WTC11 (cell line): Measurements from ENCODE around the gene SLC7A4. TPM values are rescaled to one million over a fixed set of nuclear protein-coding genes. Genes with fewer than 3 reads are reported as not detected.

Experiments used
- ATAC-seq: fragments of 200-7000 bp; cut with Tn5 transposase; 2 replicates; pipeline ENCODE4 v1.10.0; 2021; ENCODE audit warnings: mild to moderate bottlenecking, moderate library complexity
- CTCF ChIA-PET: fragments of 300-600 bp; sonication (Branson Sonifier 250); formaldehyde crosslinking; loops from one replicate; lab custom pipeline; 2021; ENCODE audit warnings: antibody characterized with exemption; lab: Charles Lee
- POLR2A ChIA-PET: fragments of 350-600 bp; sonication (Branson Sonifier 250); formaldehyde crosslinking; loops from one replicate; lab custom pipeline; 2021; ENCODE audit warnings: antibody characterized with exemption; lab: Charles Lee
- DNase-seq: peaks from one replicate; pipeline ENCODE4 v3.0.0; 2021; ENCODE audit warnings: low spot score
- H3K27ac Mint-ChIP-seq: 2 replicates; pipeline ENCODE4 v1.8.0; 2021; ENCODE audit warnings: mixed read lengths
- H3K27me3 Mint-ChIP-seq: 2 replicates; pipeline ENCODE4 v1.8.0; 2021; ENCODE audit warnings: low read depth, mild to moderate bottlenecking, moderate library complexity, mixed read lengths
- H3K36me3 Mint-ChIP-seq: 2 replicates; pipeline ENCODE4 v1.8.0; 2021; ENCODE audit warnings: mixed read lengths
- H3K4me1 Mint-ChIP-seq: 2 replicates; pipeline ENCODE4 v1.8.0; 2022; ENCODE audit warnings: mixed read lengths
- H3K4me3 Mint-ChIP-seq: 2 replicates; pipeline ENCODE4 v1.8.0; 2021; ENCODE audit warnings: mild to moderate bottlenecking, moderate library complexity, mixed read lengths
- H3K9me3 Mint-ChIP-seq: 2 replicates; pipeline ENCODE4 v1.8.0; 2021; ENCODE audit warnings: mixed read lengths
- ATF1 ChIP-seq: sonication (generic); formaldehyde crosslinking; IDR thresholded peaks from 2 replicates; pipeline ENCODE4 v1.8.1; 2023; ENCODE audit warnings: mild to moderate bottlenecking, moderate library complexity, missing genetic modification reagents
- CREM ChIP-seq: sonication (generic); formaldehyde crosslinking; IDR thresholded peaks from 2 replicates; pipeline ENCODE4 v1.8.1; 2022; ENCODE audit warnings: mild to moderate bottlenecking, missing genetic modification reagents, moderate library complexity
- ESRRA ChIP-seq: sonication (generic); formaldehyde crosslinking; IDR thresholded peaks from 2 replicates; pipeline ENCODE4 v1.8.1; 2022; ENCODE audit warnings: mild to moderate bottlenecking, missing genetic modification reagents, borderline replicate concordance
- FOXP1 ChIP-seq: sonication (generic); formaldehyde crosslinking; IDR thresholded peaks from 2 replicates; pipeline ENCODE4 v1.8.0; 2022; ENCODE audit warnings: missing genetic modification reagents, mild to moderate bottlenecking, moderate library complexity, borderline replicate concordance
- GABPB1 ChIP-seq: sonication (generic); formaldehyde crosslinking; IDR thresholded peaks from 2 replicates; pipeline ENCODE4 v1.8.1; 2023; ENCODE audit warnings: mild to moderate bottlenecking, missing genetic modification reagents
- JAZF1 ChIP-seq: fragments of 250-450 bp; sonication (Bioruptor Pico); IDR thresholded peaks from 2 replicates; pipeline ENCODE4 v1.9.0; 2021; ENCODE audit warnings: moderate library complexity, mild to moderate bottlenecking, inconsistent platforms
- NR1H2 ChIP-seq: sonication (generic); formaldehyde crosslinking; IDR thresholded peaks from 2 replicates; pipeline ENCODE4 v1.9.0; 2021; ENCODE audit warnings: mild to moderate bottlenecking, moderate library complexity, missing genetic modification reagents
- RORB ChIP-seq: fragments of 250-450 bp; sonication (Bioruptor Pico); IDR thresholded peaks from 2 replicates; pipeline ENCODE4 v1.9.0; 2021; ENCODE audit warnings: mild to moderate bottlenecking
- SOX15 ChIP-seq: fragments of 250-450 bp; sonication (Bioruptor Pico); IDR thresholded peaks from 2 replicates; pipeline ENCODE4 v1.9.0; 2021; ENCODE audit warnings: mild to moderate bottlenecking
- ZNF219 ChIP-seq: sonication (generic); formaldehyde crosslinking; IDR thresholded peaks from 2 replicates; pipeline ENCODE4 v1.8.0; 2023; ENCODE audit warnings: missing genetic modification reagents, mild to moderate bottlenecking, borderline replicate concordance
- ZNF416 ChIP-seq: fragments of 250-450 bp; sonication (Bioruptor Pico); IDR thresholded peaks from 2 replicates; pipeline ENCODE4 v1.9.0; 2021; ENCODE audit warnings: mild to moderate bottlenecking, inconsistent platforms
- total RNA-seq: library from RNA; stranded (reverse); gene quantifications from 3 replicates; pipeline ENCODE4 v1.2.3, GENCODE V29; 2021
- TF ChIP-seq, protein P1 (sequence below): sonication (generic); formaldehyde crosslinking; IDR thresholded peaks from 2 replicates; pipeline ENCODE4 v1.8.1; 2022; ENCODE audit warnings: low read depth, missing genetic modification reagents, borderline replicate concordance
- TF ChIP-seq, protein P2 (sequence below): sonication (generic); formaldehyde crosslinking; IDR thresholded peaks from 2 replicates; pipeline ENCODE4 v1.8.1; 2022; ENCODE audit warnings: missing genetic modification reagents, borderline replicate concordance
- TF ChIP-seq, protein P3 (sequence below): fragments of 250-450 bp; sonication (Bioruptor Pico); IDR thresholded peaks from 2 replicates; pipeline ENCODE4 v1.9.0; 2021; ENCODE audit warnings: moderate library complexity, mild to moderate bottlenecking, inconsistent platforms, borderline replicate concordance
- TF ChIP-seq, protein P4 (sequence below): sonication (generic); formaldehyde crosslinking; IDR thresholded peaks from 2 replicates; pipeline ENCODE4 v1.8.0; 2022; ENCODE audit warnings: mild to moderate bottlenecking, missing genetic modification reagents
- TF ChIP-seq, protein P5 (sequence below): sonication (generic); formaldehyde crosslinking; conservative IDR thresholded peaks from 2 replicates; pipeline ENCODE4 v1.8.1; 2022; ENCODE audit warnings: mild to moderate bottlenecking, missing genetic modification reagents
- TF ChIP-seq, protein P6 (sequence below): sonication (generic); formaldehyde crosslinking; IDR thresholded peaks from 2 replicates; pipeline ENCODE4 v1.8.0; 2023; ENCODE audit warnings: mild to moderate bottlenecking, missing genetic modification reagents
- TF ChIP-seq, protein P7 (sequence below): sonication (generic); formaldehyde crosslinking; IDR thresholded peaks from 2 replicates; pipeline ENCODE4 v1.8.1; 2023; ENCODE audit warnings: mild to moderate bottlenecking, moderate library complexity, missing genetic modification reagents

The SLC7A4 gene
- total RNA-seq, 1 experiment from 2014 or later: 0.37 TPM

DNA sequence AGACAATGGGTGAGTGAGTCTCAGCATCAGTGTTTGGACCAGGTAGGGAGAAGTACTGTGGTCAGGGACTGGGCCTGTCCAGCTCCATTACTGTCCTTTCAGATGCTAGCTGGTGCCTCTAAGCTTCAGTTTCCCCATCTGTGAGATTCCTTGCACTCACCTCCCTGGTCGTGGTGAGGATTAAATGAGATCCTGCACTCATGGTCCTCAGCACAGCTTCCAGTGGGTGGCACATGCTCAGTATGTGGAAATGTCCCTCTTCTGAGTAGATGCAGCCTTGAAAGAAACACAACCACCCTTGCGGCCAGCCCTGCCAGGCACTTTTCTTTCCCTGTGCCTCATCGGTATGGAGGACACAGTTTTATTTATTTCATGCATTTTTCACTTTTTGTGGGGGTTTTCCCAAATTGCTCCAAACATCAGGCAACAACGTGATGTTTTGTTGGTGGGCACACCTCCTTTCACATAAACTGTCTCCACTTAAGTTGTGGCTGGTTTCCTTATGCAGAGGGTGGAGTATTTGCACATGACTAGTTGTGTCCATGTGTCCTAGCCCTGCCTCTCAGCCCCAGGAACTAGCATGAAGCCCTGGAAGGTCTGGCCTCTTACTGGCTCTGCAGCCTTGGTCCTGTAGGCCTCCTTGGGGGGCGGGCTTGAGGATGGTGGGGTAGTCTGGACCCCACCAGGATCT is 49.1 kb downstream of the SLC7A4 start:
- ChIA-PET POLR2A (no interaction called here), CTCF (interaction anchor here (0.6 to 2.4 kb wide), 4 partner anchors 15 to 85 kb away, joined by 3 to 16 read pairs (median 8); no protein-coding TSS in a partner anchor)
- no peak for DNase-seq
- Mint-ChIP-seq H3K4me1 (peaks cover 30% of the 10 kb centered on the region), H3K27me3 (peaks cover 26% of the 10 kb centered on the region), H3K4me3 (peak overlapping the region; percentile 96), H3K36me3 (peaks cover 26% of the 10 kb centered on the region), H3K27ac (no peak overlapping the region), H3K9me3 (peaks cover 9% of the 10 kb centered on the region)
- TF ChIP-seq NR1H2 (CRISPR knock-in tag): no peak
- TF ChIP-seq SOX15 (CRISPR knock-in tag): no peak
- TF ChIP-seq, protein P1, sequence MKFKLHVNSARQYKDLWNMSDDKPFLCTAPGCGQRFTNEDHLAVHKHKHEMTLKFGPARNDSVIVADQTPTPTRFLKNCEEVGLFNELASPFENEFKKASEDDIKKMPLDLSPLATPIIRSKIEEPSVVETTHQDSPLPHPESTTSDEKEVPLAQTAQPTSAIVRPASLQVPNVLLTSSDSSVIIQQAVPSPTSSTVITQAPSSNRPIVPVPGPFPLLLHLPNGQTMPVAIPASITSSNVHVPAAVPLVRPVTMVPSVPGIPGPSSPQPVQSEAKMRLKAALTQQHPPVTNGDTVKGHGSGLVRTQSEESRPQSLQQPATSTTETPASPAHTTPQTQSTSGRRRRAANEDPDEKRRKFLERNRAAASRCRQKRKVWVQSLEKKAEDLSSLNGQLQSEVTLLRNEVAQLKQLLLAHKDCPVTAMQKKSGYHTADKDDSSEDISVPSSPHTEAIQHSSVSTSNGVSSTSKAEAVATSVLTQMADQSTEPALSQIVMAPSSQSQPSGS (CRISPR knock-in tag): no peak
- no peak for TF ChIP-seq ZNF416
- TF ChIP-seq JAZF1 (CRISPR knock-in tag): no peak
- ATAC-seq: no peak

DNA sequence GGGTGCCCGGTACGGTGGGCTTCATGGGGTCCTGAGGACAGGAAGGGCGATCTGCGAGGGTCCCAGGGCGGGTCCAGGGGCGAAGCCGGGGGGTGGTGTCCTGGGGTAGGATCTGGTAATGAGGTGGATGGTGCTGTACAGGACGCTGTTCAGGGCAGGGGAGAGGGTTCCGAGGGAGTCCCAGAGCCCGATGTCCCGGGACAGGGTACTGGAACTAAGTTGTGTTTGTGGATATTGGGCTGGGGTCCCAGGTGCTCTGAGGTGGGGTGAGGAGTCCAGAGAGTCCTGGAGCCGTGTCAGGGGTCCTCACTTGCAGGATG is 49.8 kb downstream of the SLC7A4 start:
- peak overlapping the region; percentile 96 for H3K4me3 Mint-ChIP-seq
- H3K9me3 Mint-ChIP-seq: peaks cover 12% of the 10 kb centered on the region
- CTCF ChIA-PET: interaction anchor here (0.6 to 2.5 kb wide), 27 partner anchors 8 to 677 kb away, joined by 3 to 35 read pairs (median 4); partner anchors contain the start of genes CRKL, P2RX6 and THAP7

DNA sequence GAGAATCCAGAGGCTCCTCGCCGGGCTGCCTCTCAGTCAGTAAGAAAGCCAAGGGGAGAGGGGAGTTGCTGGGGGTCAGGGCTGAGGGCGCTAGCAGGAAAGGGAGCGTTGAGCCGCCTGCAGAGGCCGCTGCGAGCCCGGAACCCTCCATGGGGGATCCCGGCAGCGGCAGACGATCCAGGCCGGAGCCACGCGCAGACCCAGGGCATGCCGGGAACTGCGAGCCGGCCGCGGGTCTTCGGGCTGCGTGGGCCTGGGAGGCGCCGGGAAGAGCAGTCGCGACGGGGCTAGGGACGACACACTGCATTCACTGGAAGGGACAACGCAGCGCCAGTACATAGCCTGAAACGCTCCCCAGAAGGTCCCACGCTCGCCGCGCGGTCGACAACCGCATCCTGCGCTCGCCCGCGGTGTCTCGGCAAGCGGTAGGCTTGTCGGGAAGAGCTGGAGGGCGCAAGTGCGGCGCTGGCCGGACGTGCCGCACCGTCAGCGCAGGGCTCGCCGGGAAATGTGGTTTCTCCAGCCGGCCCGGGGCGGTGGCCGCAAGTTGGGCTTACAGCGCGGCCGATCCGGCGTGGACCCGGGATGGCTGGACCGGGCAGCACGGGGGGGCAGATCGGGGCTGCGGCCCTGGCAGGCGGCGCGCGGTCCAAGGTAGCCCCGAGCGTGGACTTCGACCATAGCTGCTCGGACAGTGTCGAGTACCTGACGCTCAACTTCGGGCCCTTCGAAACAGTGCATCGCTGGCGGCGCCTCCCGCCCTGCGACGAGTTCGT is 50.4 kb downstream of the SLC7A4 start, which contains the start of gene LZTR1:
Gene LZTR1 (plus strand): TSS at position 511 of the 776 bp plus-strand sequence. CDS start 75 bp downstream, at position 586.
- peak within 1 kb of the TSS; percentile 85 for H3K27ac Mint-ChIP-seq
- POLR2A ChIA-PET: interaction anchor here (0.6 to 1.7 kb wide), 13 partner anchors 11 to 96 kb away, joined by 3 to 11 read pairs (median 3); partner anchors contain the start of genes P2RX6 and THAP7
- TF ChIP-seq ESRRA (CRISPR knock-in tag): peak; percentile 28; the same call in 1 of the 2 replicates
- 0 out of 2 replicates have a peak, but pooled peaks have one; percentile 17 for TF ChIP-seq ZNF416
- TF ChIP-seq, protein P2, sequence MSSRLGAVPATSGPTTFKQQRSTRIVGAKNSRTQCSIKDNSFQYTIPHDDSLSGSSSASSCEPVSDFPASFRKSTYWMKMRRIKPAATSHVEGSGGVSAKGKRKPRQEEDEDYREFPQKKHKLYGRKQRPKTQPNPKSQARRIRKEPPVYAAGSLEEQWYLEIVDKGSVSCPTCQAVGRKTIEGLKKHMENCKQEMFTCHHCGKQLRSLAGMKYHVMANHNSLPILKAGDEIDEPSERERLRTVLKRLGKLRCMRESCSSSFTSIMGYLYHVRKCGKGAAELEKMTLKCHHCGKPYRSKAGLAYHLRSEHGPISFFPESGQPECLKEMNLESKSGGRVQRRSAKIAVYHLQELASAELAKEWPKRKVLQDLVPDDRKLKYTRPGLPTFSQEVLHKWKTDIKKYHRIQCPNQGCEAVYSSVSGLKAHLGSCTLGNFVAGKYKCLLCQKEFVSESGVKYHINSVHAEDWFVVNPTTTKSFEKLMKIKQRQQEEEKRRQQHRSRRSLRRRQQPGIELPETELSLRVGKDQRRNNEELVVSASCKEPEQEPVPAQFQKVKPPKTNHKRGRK (CRISPR knock-in tag): no peak
- TF ChIP-seq FOXP1 (CRISPR knock-in tag): peak; percentile 92; the same call in 1 of the 2 replicates
- TF ChIP-seq CREM (CRISPR knock-in tag): no peak; the same call in 1 of the 2 replicates
- TF ChIP-seq, protein P3, sequence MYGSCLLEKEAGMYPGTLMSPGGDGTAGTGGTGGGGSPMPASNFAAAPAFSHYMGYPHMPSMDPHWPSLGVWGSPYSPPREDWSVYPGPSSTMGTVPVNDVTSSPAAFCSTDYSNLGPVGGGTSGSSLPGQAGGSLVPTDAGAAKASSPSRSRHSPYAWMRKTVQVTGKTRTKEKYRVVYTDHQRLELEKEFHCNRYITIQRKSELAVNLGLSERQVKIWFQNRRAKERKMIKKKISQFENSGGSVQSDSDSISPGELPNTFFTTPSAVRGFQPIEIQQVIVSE (CRISPR knock-in tag): no peak
- TF ChIP-seq, protein P4, sequence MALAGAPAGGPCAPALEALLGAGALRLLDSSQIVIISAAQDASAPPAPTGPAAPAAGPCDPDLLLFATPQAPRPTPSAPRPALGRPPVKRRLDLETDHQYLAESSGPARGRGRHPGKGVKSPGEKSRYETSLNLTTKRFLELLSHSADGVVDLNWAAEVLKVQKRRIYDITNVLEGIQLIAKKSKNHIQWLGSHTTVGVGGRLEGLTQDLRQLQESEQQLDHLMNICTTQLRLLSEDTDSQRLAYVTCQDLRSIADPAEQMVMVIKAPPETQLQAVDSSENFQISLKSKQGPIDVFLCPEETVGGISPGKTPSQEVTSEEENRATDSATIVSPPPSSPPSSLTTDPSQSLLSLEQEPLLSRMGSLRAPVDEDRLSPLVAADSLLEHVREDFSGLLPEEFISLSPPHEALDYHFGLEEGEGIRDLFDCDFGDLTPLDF: no peak

More for the DNA sequence above, 49.8 kb downstream of the SLC7A4 start:
- peaks cover 30% of the 10 kb centered on the region for H3K4me1 Mint-ChIP-seq
- no peak for DNase-seq
- TF ChIP-seq, protein P5, sequence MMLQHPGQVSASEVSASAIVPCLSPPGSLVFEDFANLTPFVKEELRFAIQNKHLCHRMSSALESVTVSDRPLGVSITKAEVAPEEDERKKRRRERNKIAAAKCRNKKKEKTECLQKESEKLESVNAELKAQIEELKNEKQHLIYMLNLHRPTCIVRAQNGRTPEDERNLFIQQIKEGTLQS (CRISPR knock-in tag): no peak
- TF ChIP-seq, protein P6, sequence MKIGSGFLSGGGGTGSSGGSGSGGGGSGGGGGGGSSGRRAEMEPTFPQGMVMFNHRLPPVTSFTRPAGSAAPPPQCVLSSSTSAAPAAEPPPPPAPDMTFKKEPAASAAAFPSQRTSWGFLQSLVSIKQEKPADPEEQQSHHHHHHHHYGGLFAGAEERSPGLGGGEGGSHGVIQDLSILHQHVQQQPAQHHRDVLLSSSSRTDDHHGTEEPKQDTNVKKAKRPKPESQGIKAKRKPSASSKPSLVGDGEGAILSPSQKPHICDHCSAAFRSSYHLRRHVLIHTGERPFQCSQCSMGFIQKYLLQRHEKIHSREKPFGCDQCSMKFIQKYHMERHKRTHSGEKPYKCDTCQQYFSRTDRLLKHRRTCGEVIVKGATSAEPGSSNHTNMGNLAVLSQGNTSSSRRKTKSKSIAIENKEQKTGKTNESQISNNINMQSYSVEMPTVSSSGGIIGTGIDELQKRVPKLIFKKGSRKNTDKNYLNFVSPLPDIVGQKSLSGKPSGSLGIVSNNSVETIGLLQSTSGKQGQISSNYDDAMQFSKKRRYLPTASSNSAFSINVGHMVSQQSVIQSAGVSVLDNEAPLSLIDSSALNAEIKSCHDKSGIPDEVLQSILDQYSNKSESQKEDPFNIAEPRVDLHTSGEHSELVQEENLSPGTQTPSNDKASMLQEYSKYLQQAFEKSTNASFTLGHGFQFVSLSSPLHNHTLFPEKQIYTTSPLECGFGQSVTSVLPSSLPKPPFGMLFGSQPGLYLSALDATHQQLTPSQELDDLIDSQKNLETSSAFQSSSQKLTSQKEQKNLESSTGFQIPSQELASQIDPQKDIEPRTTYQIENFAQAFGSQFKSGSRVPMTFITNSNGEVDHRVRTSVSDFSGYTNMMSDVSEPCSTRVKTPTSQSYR (CRISPR knock-in tag): no peak
- TF ChIP-seq ATF1 (no peak), RORB (no peak), ZNF416 (no peak), GABPB1 (no peak), ZNF219 (no peak)
- TF ChIP-seq, protein P7, sequence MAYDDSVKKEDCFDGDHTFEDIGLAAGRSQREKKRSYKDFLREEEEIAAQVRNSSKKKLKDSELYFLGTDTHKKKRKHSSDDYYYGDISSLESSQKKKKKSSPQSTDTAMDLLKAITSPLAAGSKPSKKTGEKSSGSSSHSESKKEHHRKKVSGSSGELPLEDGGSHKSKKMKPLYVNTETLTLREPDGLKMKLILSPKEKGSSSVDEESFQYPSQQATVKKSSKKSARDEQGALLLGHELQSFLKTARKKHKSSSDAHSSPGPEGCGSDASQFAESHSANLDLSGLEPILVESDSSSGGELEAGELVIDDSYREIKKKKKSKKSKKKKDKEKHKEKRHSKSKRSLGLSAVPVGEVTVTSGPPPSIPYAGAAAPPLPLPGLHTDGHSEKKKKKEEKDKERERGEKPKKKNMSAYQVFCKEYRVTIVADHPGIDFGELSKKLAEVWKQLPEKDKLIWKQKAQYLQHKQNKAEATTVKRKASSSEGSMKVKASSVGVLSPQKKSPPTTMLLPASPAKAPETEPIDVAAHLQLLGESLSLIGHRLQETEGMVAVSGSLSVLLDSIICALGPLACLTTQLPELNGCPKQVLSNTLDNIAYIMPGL (CRISPR knock-in tag): no peak
- TF ChIP-seq, all 79 proteins: peak for 0
- no peak overlapping the region; the same call in 1 of the 2 replicates for H3K27ac Mint-ChIP-seq
- peaks cover 30% of the 10 kb centered on the region for H3K27me3 Mint-ChIP-seq
- ATAC-seq: peak; percentile 1; the same call in 1 of the 2 replicates
- POLR2A ChIA-PET: interaction anchor here (0.6 to 1.7 kb wide), 11 partner anchors 11 to 97 kb away, joined by 3 to 11 read pairs (median 3); partner anchors contain the start of gene THAP7
- H3K36me3 Mint-ChIP-seq: peaks cover 27% of the 10 kb centered on the region

More for the DNA sequence above, 50.4 kb downstream of the SLC7A4 start, which contains the start of gene LZTR1:
- peaks cover 30% of the 10 kb centered on the region for H3K4me1 Mint-ChIP-seq
- H3K9me3 Mint-ChIP-seq: peaks cover 12% of the 10 kb centered on the region
- H3K27me3 Mint-ChIP-seq: peaks cover 32% of the 10 kb centered on the region
- H3K4me3 Mint-ChIP-seq: peak within 1 kb of the TSS; percentile 96
- ATAC-seq (peak; percentile 69), DNase-seq (peak; percentile 81)
- peaks cover 27% of the 10 kb centered on the region for H3K36me3 Mint-ChIP-seq
- CTCF ChIA-PET: interaction anchor here (0.6 to 2.5 kb wide), 26 partner anchors 9 to 677 kb away, joined by 3 to 35 read pairs (median 4); partner anchors contain the start of genes CRKL, P2RX6 and THAP7
